COR-L47 (cell line): ENCODE data around the gene COQ8B.
"Not testable (repeated sequence)": the region's sequence is repeated elsewhere in the genome, so short reads cannot be mapped to it uniquely, and the experiment has no call there.

ENCODE experiments used
- DNase-seq: peaks from one replicate; lab custom pipeline; 2025; lab: John Stamatoyannopoulos, UW

The COQ8B gene

GRCh38 chr19:40716482-40717324, at the start of gene COQ8B, which contains the start of gene ITPKC:
TSS of gene COQ8B (minus strand) at chr19:40716886. CDS start at chr19:40714632, 2,254 bp downstream.
TSS of gene ITPKC (plus strand) at chr19:40717112. CDS start at chr19:40717136, 24 bp downstream.
- peak; percentile 97 for DNase-seq

- not testable (repeated sequence) for DNase-seq
Measured at GRCh38 chr19:40766385-40766784, 49.7 kb upstream of the COQ8B start.

GRCh38 chr19:40763963-40764362, 47.3 kb upstream of the COQ8B start:
- no peak for DNase-seq

- no peak for DNase-seq
Measured at GRCh38 chr19:40763526-40763925, 46.8 kb upstream of the COQ8B start.

GRCh38 chr19:40762754-40763470, 46.2 kb upstream of the COQ8B start:
- DNase-seq, result no peak

GRCh38 chr19:40759352-40759751, 42.7 kb upstream of the COQ8B start:
- DNase-seq, result no peak

GRCh38 chr19:40758491-40758890, 41.8 kb upstream of the COQ8B start:
- no peak for DNase-seq

- no peak for DNase-seq
Measured at GRCh38 chr19:40756502-40757110, 39.9 kb upstream of the COQ8B start.

GRCh38 chr19:40755791-40756190, 39.1 kb upstream of the COQ8B start:
- DNase-seq, result no peak

GRCh38 chr19:40755248-40755624, 38.5 kb upstream of the COQ8B start:
- no peak for DNase-seq

GRCh38 chr19:40754611-40755247, 38.0 kb upstream of the COQ8B start:
- no peak for DNase-seq

GRCh38 chr19:40752257-40752781, 35.6 kb upstream of the COQ8B start:
- no peak for DNase-seq

- peak; percentile 98 for DNase-seq
Measured at GRCh38 chr19:40750874-40751537, 34.3 kb upstream of the COQ8B start, which contains the start of gene SNRPA. TSS of gene SNRPA (plus strand) at chr19:40751203. CDS start at chr19:40751409, 206 bp downstream.

- peak; percentile 100 for DNase-seq
Measured at GRCh38 chr19:40750058-40750873, 33.6 kb upstream of the COQ8B start, which contains the start of gene ACTMAP. TSS of gene ACTMAP (minus strand) at chr19:40750477. CDS start at chr19:40749803, 674 bp downstream.

GRCh38 chr19:40747536-40747935, 30.9 kb upstream of the COQ8B start:
- DNase-seq, result no peak

- no peak for DNase-seq
Measured at GRCh38 chr19:40745402-40745780, 28.7 kb upstream of the COQ8B start.

GRCh38 chr19:40744554-40745401, 28.1 kb upstream of the COQ8B start:
- DNase-seq, result no peak

GRCh38 chr19:40743926-40744325, 27.2 kb upstream of the COQ8B start:
- no peak for DNase-seq

- no peak for DNase-seq
Measured at GRCh38 chr19:40742886-40743285, 26.2 kb upstream of the COQ8B start.
